HCT116 (cell line): Measurements from ENCODE around the gene MAPK7. TPM values are rescaled to one million over a fixed set of nuclear protein-coding genes. Genes with fewer than 3 reads are reported as not detected.

Source experiments
- ATAC-seq: fragments of 200-7000 bp; cut with Tn5 transposase; 2 replicates; pipeline ENCODE4 v1.9.1; 2020; ENCODE audit warnings: mild to moderate bottlenecking, moderate library complexity
- BruUV-seq: library from RNA; stranded (reverse); fragments of 400-500 nt; replicated peaks from 2 replicates; lab custom pipeline; 2021; lab: Mats Ljungman, UMichigan
- CTCF ChIA-PET: fragments of 300-600 bp; sonication (Branson Sonifier 250); formaldehyde crosslinking; loops from one replicate; lab custom pipeline; 2021; ENCODE audit warnings: antibody characterized with exemption; lab: Charles Lee
- POLR2A ChIA-PET: fragments of 300-600, 350-600 bp; sonication (Branson Sonifier 250); formaldehyde crosslinking; loops from one replicate; lab custom pipeline; 2021; ENCODE audit warnings: antibody characterized with exemption; lab: Charles Lee
- RAD21 ChIA-PET, 2 experiments: fragments of 300-600 bp; sonication (Branson Sonifier 250); formaldehyde crosslinking; loops; one replicate each; lab custom pipeline; 2023; ENCODE audit warnings: low total read pairs in 2 of 2; ENCODE audit not compliant: uncharacterized antibody in 2 of 2, unreplicated experiment in 2 of 2, low non-redundant PET in 1 of 2; lab: Charles Lee
- DNase-seq: peaks from one replicate; pipeline ENCODE4 v3.0.0-alpha.2; 2010; ENCODE audit warnings: low read depth, low spot score
- H2AFZ ChIP-seq: fragments of 200-600 bp; shearing (Covaris generic), sonication (generic); 2 replicates; pipeline ENCODE4 v1.6.1; 2017; ENCODE audit warnings: low read depth, mixed run types, mixed read lengths, antibody characterized with exemption, low read length; ENCODE audit not compliant: poor library complexity, severe bottlenecking
- H3K27ac ChIP-seq: 2 replicates; pipeline ENCODE4 v1.5.1; 2012; ENCODE audit warnings: low read depth, low read length
- H3K27me3 ChIP-seq: fragments of 200-600 bp; sonication (generic); 2 replicates; pipeline ENCODE4 v1.6.1; 2016; ENCODE audit warnings: mixed run types, low read length, mixed read lengths; ENCODE audit not compliant: insufficient read depth
- H3K36me3 ChIP-seq, 2 experiments: fragments of 200-500 bp in 1 of 2; fragments of 200-600 bp in 1 of 2; sonication (Bioruptor generic) in 1 of 2; sonication (generic) in 1 of 2; 2 replicates each; pipeline versions ENCODE4 v1.5.1 to v1.6.1; 2014 to 2016; ENCODE audit warnings: low read length in 2 of 2, inconsistent platforms in 1 of 2, mixed read lengths in 1 of 2, mixed run types in 1 of 2; ENCODE audit not compliant: insufficient read depth in 2 of 2, control insufficient read depth in 1 of 2
- H3K4me1 ChIP-seq, 2 experiments: fragments of 200-600 bp in 1 of 2; sonication (generic) in 1 of 2; 2 replicates each; pipeline versions ENCODE4 v1.5.1 to v1.6.1; 2012 to 2017; ENCODE audit warnings: low read length in 2 of 2, inconsistent platforms in 1 of 2, mild to moderate bottlenecking in 1 of 2, mixed read lengths in 1 of 2, mixed run types in 1 of 2, moderate library complexity in 1 of 2; ENCODE audit not compliant: insufficient read depth in 2 of 2, control insufficient read depth in 1 of 2
- H3K4me2 ChIP-seq: fragments of 200-600 bp; sonication (generic); 2 replicates; pipeline ENCODE4 v1.6.1; 2017; ENCODE audit warnings: mixed run types, low read length, mixed read lengths
- H3K4me3 ChIP-seq, 2 experiments: fragments of 200-600 bp in 1 of 2; sonication (generic) in 1 of 2; replicated peaks in 1 of 2; 2 replicates each; pipeline ENCODE4 v1.5.1; 2011 to 2016; ENCODE audit warnings: low read length in 2 of 2, control low read depth in 1 of 2, low read depth in 1 of 2, mild to moderate bottlenecking in 1 of 2, mixed read lengths in 1 of 2, mixed run types in 1 of 2
- H3K79me2 ChIP-seq: fragments of 200-600 bp; sonication (generic); 2 replicates; pipeline ENCODE4 v1.6.1; 2017; ENCODE audit warnings: mild to moderate bottlenecking, mixed run types, low read length, moderate library complexity, mixed read lengths; ENCODE audit not compliant: insufficient read depth
- H3K9ac ChIP-seq: fragments of 200-600 bp; sonication (generic); 2 replicates; pipeline ENCODE4 v1.6.1; 2016; ENCODE audit warnings: low read length, mixed read lengths
- H3K9me2 ChIP-seq: fragments of 200-600 bp; sonication (generic), shearing (Covaris generic); 2 replicates; pipeline ENCODE4 v1.6.1; 2017; ENCODE audit warnings: mixed run types, mild to moderate bottlenecking, moderate library complexity; ENCODE audit not compliant: insufficient read depth
- H3K9me3 ChIP-seq, 2 experiments: fragments of 200-500 bp in 1 of 2; fragments of 200-600 bp in 1 of 2; sonication (Bioruptor generic) in 1 of 2; sonication (generic) in 1 of 2; 2 replicates each; pipeline ENCODE4 v1.6.1; 2014 to 2017; ENCODE audit warnings: low read length in 2 of 2, mixed read lengths in 2 of 2, inconsistent platforms in 1 of 2, low read depth in 1 of 2, mild to moderate bottlenecking in 1 of 2, mixed run types in 1 of 2, moderate library complexity in 1 of 2; ENCODE audit not compliant: control insufficient read depth in 1 of 2, insufficient read depth in 1 of 2
- H4K20me1 ChIP-seq: fragments of 200-600 bp; sonication (generic), shearing (Covaris generic); 2 replicates; pipeline ENCODE4 v1.6.1; 2017; ENCODE audit warnings: mixed run types, mild to moderate bottlenecking, moderate library complexity; ENCODE audit not compliant: insufficient read depth
- CBX3 ChIP-seq: IDR thresholded peaks from 2 replicates; pipeline ENCODE4 v1.6.1; 2012; ENCODE audit warnings: low read depth
- CEBPB ChIP-seq: IDR thresholded peaks from 2 replicates; pipeline ENCODE4 v1.6.1; 2012; ENCODE audit warnings: low read depth
- EGR1 ChIP-seq: IDR thresholded peaks from 2 replicates; pipeline ENCODE4 v1.6.1; 2012; ENCODE audit warnings: low read depth
- FOSL1 ChIP-seq: IDR thresholded peaks from 2 replicates; pipeline ENCODE4 v1.6.1; 2012; ENCODE audit warnings: low read depth
- JUND ChIP-seq: IDR thresholded peaks from 2 replicates; pipeline ENCODE4 v1.6.1; 2012
- POLR2A ChIP-seq: IDR thresholded peaks from 2 replicates; pipeline ENCODE4 v1.7.0; 2011; ENCODE audit warnings: borderline replicate concordance; ENCODE audit not compliant: insufficient read depth, insufficient read length; ENCODE audit errors: extremely low read depth
- POLR2AphosphoS5 ChIP-seq: IDR thresholded peaks from 2 replicates; pipeline ENCODE4 v1.6.1; 2011; ENCODE audit warnings: mild to moderate bottlenecking, low read depth, low read length, moderate library complexity
- SIN3A ChIP-seq: IDR thresholded peaks from 2 replicates; pipeline ENCODE4 v1.6.1; 2012; ENCODE audit warnings: low read depth
- SRF ChIP-seq: IDR thresholded peaks from 2 replicates; pipeline ENCODE4 v1.6.1; 2012; ENCODE audit warnings: low read depth
- YY1 ChIP-seq: IDR thresholded peaks from 2 replicates; pipeline ENCODE4 v1.6.1; 2011; ENCODE audit warnings: low read length, low read depth, moderate library complexity, mild to moderate bottlenecking; ENCODE audit not compliant: insufficient replicate concordance; ENCODE audit errors: extremely low read depth
- ZBTB33 ChIP-seq: IDR thresholded peaks from 2 replicates; pipeline ENCODE4 v1.6.1; 2011; ENCODE audit warnings: mild to moderate bottlenecking, low read length, moderate library complexity; ENCODE audit not compliant: insufficient replicate concordance; ENCODE audit errors: extremely low read depth
- ZFX ChIP-seq: fragments of 450-650 bp; IDR thresholded peaks from 2 replicates; pipeline ENCODE4 v1.6.1; 2017
- ZNF274 ChIP-seq: fragments of 200-500 bp; sonication (Bioruptor generic); IDR thresholded peaks from 2 replicates; pipeline ENCODE4 v1.6.1; 2014; ENCODE audit warnings: mild to moderate bottlenecking, low read depth, low read length, inconsistent platforms
- intact Hi-C: fragments of 100-400 bp; cut with micrococcal nuclease; formaldehyde crosslinking; loops from 2 replicates; pipeline ENCODE4 v1.10.0; 2022
- total RNA-seq: library from RNA; stranded (reverse); gene quantifications from one replicate; pipeline ENCODE4 v1.2.1, GENCODE V29; 2021; ENCODE audit not compliant: unreplicated experiment
- TF ChIP-seq, protein P1 (sequence below): IDR thresholded peaks from 2 replicates; pipeline ENCODE4 v1.6.1; 2012
- TF ChIP-seq, protein P2 (sequence below), 3 experiments: fragments of 200-600 bp in 1 of 3; sonication (generic) in 1 of 3; IDR thresholded peaks in 2 of 3; conservative IDR thresholded peaks in 1 of 3; 2 replicates each; pipeline ENCODE4 v1.5.1; 2012 to 2017; ENCODE audit warnings: low read depth in 2 of 3, low read length in 2 of 3, antibody characterized with exemption in 1 of 3, borderline replicate concordance in 1 of 3, control low read depth in 1 of 3, mild to moderate bottlenecking in 1 of 3, mixed read lengths in 1 of 3, mixed run types in 1 of 3, moderate library complexity in 1 of 3; ENCODE audit not compliant: insufficient read depth in 1 of 3
- TF ChIP-seq, protein P3 (sequence below): IDR thresholded peaks from 2 replicates; pipeline ENCODE4 v1.6.1; 2012

MAPK7 gene
- total RNA-seq, 1 experiment from 2014 or later = 15.3 TPM

DNA sequence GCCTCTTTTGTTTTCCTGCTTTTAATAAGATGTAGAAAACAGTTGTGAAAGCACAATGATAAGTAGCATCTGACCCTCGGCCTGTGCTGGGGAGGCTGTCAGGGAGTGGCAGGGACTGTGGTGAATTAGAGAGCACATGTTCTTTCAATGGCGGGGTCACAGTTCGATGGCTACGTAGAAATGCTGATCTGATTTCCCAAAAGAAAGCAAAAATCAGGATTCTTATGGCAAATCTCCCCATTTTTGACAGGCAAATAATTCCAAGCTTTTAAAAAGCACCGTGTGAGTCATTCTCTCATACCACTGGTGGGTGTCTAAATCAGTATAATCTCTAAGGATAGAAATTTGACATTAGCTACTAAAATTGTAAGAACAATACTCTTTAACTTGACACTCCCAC, 4.2 kb upstream of the MAPK7 start:
- Histone ChIP-seq H2AFZ (no peak overlapping the region), H3K4me3 (no peak overlapping the region)
- CTCF ChIA-PET = interaction anchor here (1.1 kb wide), 1 partner anchor 11 kb away, joined by 3 read pairs; the partner anchor contains the start of gene B9D1
- TF ChIP-seq ZFX = no peak
- no peak for TF ChIP-seq FOSL1
- TF ChIP-seq CEBPB = no peak
- TF ChIP-seq ZNF274 = no peak
- TF ChIP-seq SIN3A = no peak
- no peak for TF ChIP-seq CBX3
- no peak for TF ChIP-seq POLR2AphosphoS5
- no peak for TF ChIP-seq YY1
- TF ChIP-seq, protein P1, sequence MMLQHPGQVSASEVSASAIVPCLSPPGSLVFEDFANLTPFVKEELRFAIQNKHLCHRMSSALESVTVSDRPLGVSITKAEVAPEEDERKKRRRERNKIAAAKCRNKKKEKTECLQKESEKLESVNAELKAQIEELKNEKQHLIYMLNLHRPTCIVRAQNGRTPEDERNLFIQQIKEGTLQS = no peak
- TF ChIP-seq, protein P2, sequence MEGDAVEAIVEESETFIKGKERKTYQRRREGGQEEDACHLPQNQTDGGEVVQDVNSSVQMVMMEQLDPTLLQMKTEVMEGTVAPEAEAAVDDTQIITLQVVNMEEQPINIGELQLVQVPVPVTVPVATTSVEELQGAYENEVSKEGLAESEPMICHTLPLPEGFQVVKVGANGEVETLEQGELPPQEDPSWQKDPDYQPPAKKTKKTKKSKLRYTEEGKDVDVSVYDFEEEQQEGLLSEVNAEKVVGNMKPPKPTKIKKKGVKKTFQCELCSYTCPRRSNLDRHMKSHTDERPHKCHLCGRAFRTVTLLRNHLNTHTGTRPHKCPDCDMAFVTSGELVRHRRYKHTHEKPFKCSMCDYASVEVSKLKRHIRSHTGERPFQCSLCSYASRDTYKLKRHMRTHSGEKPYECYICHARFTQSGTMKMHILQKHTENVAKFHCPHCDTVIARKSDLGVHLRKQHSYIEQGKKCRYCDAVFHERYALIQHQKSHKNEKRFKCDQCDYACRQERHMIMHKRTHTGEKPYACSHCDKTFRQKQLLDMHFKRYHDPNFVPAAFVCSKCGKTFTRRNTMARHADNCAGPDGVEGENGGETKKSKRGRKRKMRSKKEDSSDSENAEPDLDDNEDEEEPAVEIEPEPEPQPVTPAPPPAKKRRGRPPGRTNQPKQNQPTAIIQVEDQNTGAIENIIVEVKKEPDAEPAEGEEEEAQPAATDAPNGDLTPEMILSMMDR (IDR thresholded peaks at IDR 0.05 in 2 of 3, conservative IDR thresholded peaks at IDR 0.05 in 1 of 3; ENCODE audit: borderline replicate concordance in 1 of 3, insufficient read depth in 1 of 3, low read depth in 2 of 3, low read length in 2 of 3) = no peak
- TF ChIP-seq, protein P3, sequence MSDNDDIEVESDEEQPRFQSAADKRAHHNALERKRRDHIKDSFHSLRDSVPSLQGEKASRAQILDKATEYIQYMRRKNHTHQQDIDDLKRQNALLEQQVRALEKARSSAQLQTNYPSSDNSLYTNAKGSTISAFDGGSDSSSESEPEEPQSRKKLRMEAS = no peak
- TF ChIP-seq SRF = no peak
- TF ChIP-seq POLR2A = no peak
- no peak for TF ChIP-seq JUND
- no peak for TF ChIP-seq EGR1
- TF ChIP-seq ZBTB33 = no peak
- TF ChIP-seq, all 23 proteins: peak for 0
- H3K79me2 ChIP-seq = peaks cover 7% of the 10 kb centered on the region
- DNase-seq (no peak), ATAC-seq (no peak)
- H4K20me1 ChIP-seq = no peaks in the 10 kb centered on the region
- RAD21 ChIA-PET = no interaction called here
- H3K4me1 ChIP-seq = peaks cover 6 to 25% of the 10 kb centered on the region in 2 experiments; a peak in 3 of 4 replicates
- H3K27ac ChIP-seq = no peak overlapping the region
- no TSS peak for BruUV-seq
- no peaks in the 10 kb centered on the region for H3K27me3 ChIP-seq
- no peak overlapping the region for H3K9ac ChIP-seq
- intact Hi-C loops = no loop called here
- no peak overlapping the region for H3K4me2 ChIP-seq
- no peaks in the 10 kb centered on the region for H3K9me2 ChIP-seq
- H3K9me3 ChIP-seq = no peaks in the 10 kb centered on the region
- POLR2A ChIA-PET = no interaction called here
- H3K36me3 ChIP-seq = no peaks in the 10 kb centered on the region
